ENCODE results near the gene CA12.
"Not testable (repeated sequence)": the region's sequence is repeated elsewhere in the genome, so short reads cannot be mapped to it uniquely, and the experiment has no call there.

CA12 gene

DNA sequence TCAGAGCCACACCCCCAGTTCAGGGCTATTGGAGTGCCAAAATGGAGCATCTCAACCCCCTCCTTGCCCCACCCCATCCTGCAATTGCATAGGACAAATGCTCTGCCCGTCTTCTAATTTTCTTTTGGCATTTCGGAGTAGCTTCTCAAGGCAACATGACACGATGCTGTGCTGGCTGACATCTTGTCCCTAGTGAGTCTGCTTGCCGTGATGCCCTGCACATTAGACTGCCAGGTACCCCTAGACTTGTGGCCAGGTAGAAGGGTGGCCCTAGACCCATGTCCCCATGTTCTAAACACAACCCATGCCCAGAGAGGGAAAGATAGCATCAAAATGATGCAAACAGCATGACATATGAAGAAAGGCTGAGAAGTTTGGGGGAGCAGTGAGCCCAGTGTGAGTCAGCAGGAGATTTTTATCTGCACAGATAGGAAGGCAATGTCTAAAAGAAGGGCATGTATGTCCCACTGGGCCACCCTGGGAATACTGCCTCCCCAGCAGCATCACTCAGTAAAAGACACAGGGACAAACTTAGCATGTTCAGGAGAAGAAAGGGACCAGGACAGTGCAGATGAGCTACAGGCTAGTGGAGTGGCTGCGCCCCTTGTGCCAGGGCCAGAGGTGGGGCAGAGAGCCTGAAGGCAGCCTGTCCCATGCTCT lies 36.8 kb downstream of the CA12 start (continued):
- TF ChIP-seq ZNF70 (CRISPR knock-in tag; IDR thresholded peaks at IDR 0.05): no peak
- TF ChIP-seq ISL1 (CRISPR knock-in tag; IDR thresholded peaks at IDR 0.05): no peak
- no peak for TF ChIP-seq TCF4 (CRISPR knock-in tag; IDR thresholded peaks at IDR 0.05; ENCODE audit: borderline replicate concordance)
- no peak for TF ChIP-seq PPARA (CRISPR knock-in tag; IDR thresholded peaks at IDR 0.05; ENCODE audit: borderline replicate concordance)
- no peak for TF ChIP-seq BACH2 (CRISPR knock-in tag; IDR thresholded peaks at IDR 0.05; ENCODE audit: borderline replicate concordance)
- TF ChIP-seq ARNTL (CRISPR knock-in tag; IDR thresholded peaks at IDR 0.05; ENCODE audit: borderline replicate concordance, low read depth): no peak
- TF ChIP-seq ZFP30 (CRISPR knock-in tag; IDR thresholded peaks at IDR 0.05): no peak
- TF ChIP-seq SNAI2 (CRISPR knock-in tag; IDR thresholded peaks at IDR 0.05): no peak
- no peak for TF ChIP-seq ZFP3 (CRISPR knock-in tag; IDR thresholded peaks at IDR 0.05)
- no peak for TF ChIP-seq ESRRG (CRISPR knock-in tag; IDR thresholded peaks at IDR 0.05)

DNA sequence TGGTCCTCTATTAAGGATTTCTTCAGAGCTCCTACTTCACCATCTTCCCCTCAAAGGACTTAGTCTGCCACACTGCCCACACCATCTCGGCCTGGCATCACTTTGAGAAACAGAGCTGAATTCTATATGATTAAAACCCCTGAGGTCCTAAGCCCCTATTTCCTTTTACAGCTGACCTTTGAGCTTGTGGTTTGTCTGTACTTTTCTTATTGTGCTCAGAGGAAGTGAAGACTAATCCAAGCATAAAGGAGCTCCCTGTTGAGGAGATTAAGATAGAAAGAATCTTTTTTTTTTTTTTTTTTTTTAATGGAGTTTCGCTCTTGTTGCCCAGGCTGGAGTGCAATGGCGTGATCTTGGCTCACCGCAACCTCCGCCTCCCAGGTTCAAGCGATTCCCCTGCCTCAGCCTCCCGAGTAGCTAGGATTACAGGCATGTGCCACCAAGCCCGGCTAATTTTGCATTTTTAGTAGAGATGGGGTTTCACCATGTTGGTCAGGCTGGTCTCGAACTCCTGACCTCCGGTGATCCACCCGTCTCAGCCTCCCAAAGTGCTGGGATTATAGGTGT lies 38.6 kb downstream of the CA12 start:
- ATAC-seq: not testable (repeated sequence)

DNA sequence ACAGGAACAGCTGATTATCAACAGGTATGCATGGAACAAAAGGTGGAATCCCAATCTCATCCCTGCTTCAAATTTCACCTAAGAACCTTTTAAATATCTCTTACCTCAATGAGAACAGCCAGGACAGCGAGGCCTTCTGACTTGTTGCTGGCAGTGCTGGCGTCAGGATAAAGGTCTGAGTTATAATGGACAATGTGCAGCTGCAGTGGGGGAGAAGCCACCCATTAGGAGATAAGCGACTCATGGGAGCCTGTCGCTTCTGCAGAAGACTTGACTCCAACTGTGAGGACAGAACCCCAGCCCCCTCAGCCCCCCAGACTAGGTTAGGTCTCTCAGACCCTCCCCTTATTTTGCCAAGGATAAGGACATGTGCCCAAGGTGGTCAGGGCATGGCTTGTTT lies 39.7 kb downstream of the CA12 start:
- no peak for TF ChIP-seq ZFP30 (CRISPR knock-in tag; IDR thresholded peaks at IDR 0.05)
- TF ChIP-seq, protein P1, sequence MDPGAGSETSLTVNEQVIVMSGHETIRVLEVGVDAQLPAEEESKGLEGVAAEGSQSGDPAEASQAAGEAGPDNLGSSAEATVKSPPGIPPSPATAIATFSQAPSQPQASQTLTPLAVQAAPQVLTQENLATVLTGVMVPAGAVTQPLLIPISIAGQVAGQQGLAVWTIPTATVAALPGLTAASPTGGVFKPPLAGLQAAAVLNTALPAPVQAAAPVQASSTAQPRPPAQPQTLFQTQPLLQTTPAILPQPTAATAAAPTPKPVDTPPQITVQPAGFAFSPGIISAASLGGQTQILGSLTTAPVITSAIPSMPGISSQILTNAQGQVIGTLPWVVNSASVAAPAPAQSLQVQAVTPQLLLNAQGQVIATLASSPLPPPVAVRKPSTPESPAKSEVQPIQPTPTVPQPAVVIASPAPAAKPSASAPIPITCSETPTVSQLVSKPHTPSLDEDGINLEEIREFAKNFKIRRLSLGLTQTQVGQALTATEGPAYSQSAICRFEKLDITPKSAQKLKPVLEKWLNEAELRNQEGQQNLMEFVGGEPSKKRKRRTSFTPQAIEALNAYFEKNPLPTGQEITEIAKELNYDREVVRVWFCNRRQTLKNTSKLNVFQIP (CRISPR knock-in tag; IDR thresholded peaks at IDR 0.05; ENCODE audit: borderline replicate concordance, low read depth): no peak
- TF ChIP-seq ZFP3 (CRISPR knock-in tag; IDR thresholded peaks at IDR 0.05): no peak
- TF ChIP-seq GLIS3 (CRISPR knock-in tag; IDR thresholded peaks at IDR 0.05): no peak
- TF ChIP-seq, protein P2, sequence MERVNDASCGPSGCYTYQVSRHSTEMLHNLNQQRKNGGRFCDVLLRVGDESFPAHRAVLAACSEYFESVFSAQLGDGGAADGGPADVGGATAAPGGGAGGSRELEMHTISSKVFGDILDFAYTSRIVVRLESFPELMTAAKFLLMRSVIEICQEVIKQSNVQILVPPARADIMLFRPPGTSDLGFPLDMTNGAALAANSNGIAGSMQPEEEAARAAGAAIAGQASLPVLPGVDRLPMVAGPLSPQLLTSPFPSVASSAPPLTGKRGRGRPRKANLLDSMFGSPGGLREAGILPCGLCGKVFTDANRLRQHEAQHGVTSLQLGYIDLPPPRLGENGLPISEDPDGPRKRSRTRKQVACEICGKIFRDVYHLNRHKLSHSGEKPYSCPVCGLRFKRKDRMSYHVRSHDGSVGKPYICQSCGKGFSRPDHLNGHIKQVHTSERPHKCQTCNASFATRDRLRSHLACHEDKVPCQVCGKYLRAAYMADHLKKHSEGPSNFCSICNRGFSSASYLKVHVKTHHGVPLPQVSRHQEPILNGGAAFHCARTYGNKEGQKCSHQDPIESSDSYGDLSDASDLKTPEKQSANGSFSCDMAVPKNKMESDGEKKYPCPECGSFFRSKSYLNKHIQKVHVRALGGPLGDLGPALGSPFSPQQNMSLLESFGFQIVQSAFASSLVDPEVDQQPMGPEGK (CRISPR knock-in tag; IDR thresholded peaks at IDR 0.05; ENCODE audit: borderline replicate concordance): no peak
- no peak for TF ChIP-seq PPARA (CRISPR knock-in tag; IDR thresholded peaks at IDR 0.05; ENCODE audit: borderline replicate concordance)
- TF ChIP-seq ARNTL (CRISPR knock-in tag; IDR thresholded peaks at IDR 0.05; ENCODE audit: borderline replicate concordance, low read depth): no peak
- TF ChIP-seq, protein P3, sequence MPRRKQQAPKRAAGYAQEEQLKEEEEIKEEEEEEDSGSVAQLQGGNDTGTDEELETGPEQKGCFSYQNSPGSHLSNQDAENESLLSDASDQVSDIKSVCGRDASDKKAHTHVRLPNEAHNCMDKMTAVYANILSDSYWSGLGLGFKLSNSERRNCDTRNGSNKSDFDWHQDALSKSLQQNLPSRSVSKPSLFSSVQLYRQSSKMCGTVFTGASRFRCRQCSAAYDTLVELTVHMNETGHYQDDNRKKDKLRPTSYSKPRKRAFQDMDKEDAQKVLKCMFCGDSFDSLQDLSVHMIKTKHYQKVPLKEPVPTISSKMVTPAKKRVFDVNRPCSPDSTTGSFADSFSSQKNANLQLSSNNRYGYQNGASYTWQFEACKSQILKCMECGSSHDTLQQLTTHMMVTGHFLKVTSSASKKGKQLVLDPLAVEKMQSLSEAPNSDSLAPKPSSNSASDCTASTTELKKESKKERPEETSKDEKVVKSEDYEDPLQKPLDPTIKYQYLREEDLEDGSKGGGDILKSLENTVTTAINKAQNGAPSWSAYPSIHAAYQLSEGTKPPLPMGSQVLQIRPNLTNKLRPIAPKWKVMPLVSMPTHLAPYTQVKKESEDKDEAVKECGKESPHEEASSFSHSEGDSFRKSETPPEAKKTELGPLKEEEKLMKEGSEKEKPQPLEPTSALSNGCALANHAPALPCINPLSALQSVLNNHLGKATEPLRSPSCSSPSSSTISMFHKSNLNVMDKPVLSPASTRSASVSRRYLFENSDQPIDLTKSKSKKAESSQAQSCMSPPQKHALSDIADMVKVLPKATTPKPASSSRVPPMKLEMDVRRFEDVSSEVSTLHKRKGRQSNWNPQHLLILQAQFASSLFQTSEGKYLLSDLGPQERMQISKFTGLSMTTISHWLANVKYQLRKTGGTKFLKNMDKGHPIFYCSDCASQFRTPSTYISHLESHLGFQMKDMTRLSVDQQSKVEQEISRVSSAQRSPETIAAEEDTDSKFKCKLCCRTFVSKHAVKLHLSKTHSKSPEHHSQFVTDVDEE (CRISPR knock-in tag; IDR thresholded peaks at IDR 0.05): no peak
- no peak for TF ChIP-seq ZC3H10 (CRISPR knock-in tag; IDR thresholded peaks at IDR 0.05)
- no peak for TF ChIP-seq TOX (CRISPR knock-in tag; IDR thresholded peaks at IDR 0.05; ENCODE audit: borderline replicate concordance)
- no peak for TF ChIP-seq BACH2 (CRISPR knock-in tag; IDR thresholded peaks at IDR 0.05; ENCODE audit: borderline replicate concordance)
- no peak for TF ChIP-seq ZNF565 (CRISPR knock-in tag; conservative IDR thresholded peaks at IDR 0.05; ENCODE audit: low read depth)
- TF ChIP-seq TCF4 (CRISPR knock-in tag; IDR thresholded peaks at IDR 0.05; ENCODE audit: borderline replicate concordance): no peak
- no peak for ATAC-seq

DNA sequence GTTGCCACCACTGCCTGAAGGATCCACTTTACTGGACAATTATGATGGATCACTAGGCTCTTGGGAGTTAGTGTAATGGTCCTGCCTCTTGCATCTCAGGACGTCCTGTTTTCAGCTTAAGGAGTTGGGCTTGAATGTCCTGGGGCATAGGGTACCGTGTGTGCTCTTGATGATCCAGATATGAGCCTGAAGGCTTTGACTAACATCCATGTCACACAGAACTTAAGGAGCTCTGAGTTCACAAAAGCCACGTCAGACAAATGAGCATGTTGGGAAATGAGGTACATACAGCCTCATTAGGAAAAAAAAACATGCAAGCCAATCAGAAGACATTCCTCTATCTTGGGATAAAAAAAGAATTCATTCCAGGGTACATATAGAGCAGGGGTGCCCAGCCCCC lies 40.8 kb downstream of the CA12 start:
- TF ChIP-seq ZC3H10 (CRISPR knock-in tag; IDR thresholded peaks at IDR 0.05) (no peak), ZFP30 (CRISPR knock-in tag; IDR thresholded peaks at IDR 0.05) (no peak), ISL1 (CRISPR knock-in tag; IDR thresholded peaks at IDR 0.05) (no peak), GLIS3 (CRISPR knock-in tag; IDR thresholded peaks at IDR 0.05) (no peak), ZNF70 (CRISPR knock-in tag; IDR thresholded peaks at IDR 0.05) (no peak), ARNTL (CRISPR knock-in tag; IDR thresholded peaks at IDR 0.05; ENCODE audit: borderline replicate concordance, low read depth) (no peak), ZNF8 (CRISPR knock-in tag; IDR thresholded peaks at IDR 0.05) (no peak)
- TF ChIP-seq, protein P4, sequence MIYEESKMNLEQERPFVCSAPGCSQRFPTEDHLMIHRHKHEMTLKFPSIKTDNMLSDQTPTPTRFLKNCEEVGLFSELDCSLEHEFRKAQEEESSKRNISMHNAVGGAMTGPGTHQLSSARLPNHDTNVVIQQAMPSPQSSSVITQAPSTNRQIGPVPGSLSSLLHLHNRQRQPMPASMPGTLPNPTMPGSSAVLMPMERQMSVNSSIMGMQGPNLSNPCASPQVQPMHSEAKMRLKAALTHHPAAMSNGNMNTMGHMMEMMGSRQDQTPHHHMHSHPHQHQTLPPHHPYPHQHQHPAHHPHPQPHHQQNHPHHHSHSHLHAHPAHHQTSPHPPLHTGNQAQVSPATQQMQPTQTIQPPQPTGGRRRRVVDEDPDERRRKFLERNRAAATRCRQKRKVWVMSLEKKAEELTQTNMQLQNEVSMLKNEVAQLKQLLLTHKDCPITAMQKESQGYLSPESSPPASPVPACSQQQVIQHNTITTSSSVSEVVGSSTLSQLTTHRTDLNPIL (CRISPR knock-in tag; IDR thresholded peaks at IDR 0.05; ENCODE audit: low read depth): no peak
- TF ChIP-seq, protein P1 (CRISPR knock-in tag; IDR thresholded peaks at IDR 0.05; ENCODE audit: borderline replicate concordance, low read depth): no peak

More for the DNA sequence above, 40.8 kb downstream of the CA12 start:
- no peak for ATAC-seq
